KMS-11 (cell line): ENCODE data around the gene PRR19.

Experiments used
- H2AFZ ChIP-seq: fragments of 200-600 bp; sonication (generic); 2 replicates; pipeline ENCODE4 v1.6.1; 2016; ENCODE audit warnings: antibody characterized with exemption, mixed run types, low read depth
- H3K27ac ChIP-seq: fragments of 200-600 bp; sonication (generic); 2 replicates; pipeline ENCODE4 v1.6.1; 2016; ENCODE audit warnings: mild to moderate bottlenecking, mixed run types
- H3K27me3 ChIP-seq: fragments of 200-600 bp; sonication (generic); 2 replicates; pipeline ENCODE4 v1.6.1; 2017; ENCODE audit warnings: mild to moderate bottlenecking, low read depth, mixed run types, moderate library complexity; ENCODE audit not compliant: insufficient read depth
- H3K36me3 ChIP-seq: fragments of 200-600 bp; sonication (generic); 2 replicates; pipeline ENCODE4 v1.6.1; 2017; ENCODE audit warnings: mild to moderate bottlenecking, mixed run types; ENCODE audit not compliant: insufficient read depth
- H3K4me1 ChIP-seq: fragments of 200-600 bp; sonication (generic); 2 replicates; pipeline ENCODE4 v1.6.1; 2016; ENCODE audit warnings: mild to moderate bottlenecking, low read depth, mixed run types; ENCODE audit not compliant: poor library complexity, severe bottlenecking
- H3K4me2 ChIP-seq: fragments of 200-600 bp; sonication (generic); 2 replicates; pipeline ENCODE4 v1.7.0; 2016; ENCODE audit warnings: mild to moderate bottlenecking, mixed run types
- H3K4me3 ChIP-seq: fragments of 200-600 bp; sonication (generic); IDR thresholded peaks from 2 replicates; pipeline ENCODE4 v1.6.1; 2017; ENCODE audit warnings: low read depth, low read length, mixed read lengths; ENCODE audit not compliant: insufficient read depth
- H3K79me2 ChIP-seq: fragments of 200-600 bp; sonication (generic); 2 replicates; pipeline ENCODE4 v1.6.1; 2016; ENCODE audit warnings: low read depth, mixed run types; ENCODE audit not compliant: insufficient read depth
- H3K9ac ChIP-seq: fragments of 200-600 bp; sonication (generic); 2 replicates; pipeline ENCODE4 v1.6.1; 2016; ENCODE audit warnings: mild to moderate bottlenecking, mixed run types
- H4K20me1 ChIP-seq: fragments of 200-600 bp; sonication (generic); 2 replicates; pipeline ENCODE4 v1.6.1; 2016; ENCODE audit warnings: mild to moderate bottlenecking, mixed run types; ENCODE audit not compliant: insufficient read depth
- CTCF ChIP-seq: fragments of 200-600 bp; sonication (generic); conservative IDR thresholded peaks from 2 replicates; pipeline ENCODE4 v1.6.1; 2017; ENCODE audit warnings: low read depth, mild to moderate bottlenecking, antibody characterized with exemption, low read length, moderate library complexity, mixed read lengths

Gene PRR19

GRCh38 chr19:42323852-42324654, 22.1 kb downstream of the PRR19 start:
- Histone ChIP-seq H3K36me3 (no peaks in the 10 kb centered on the region), H3K79me2 (no peaks in the 10 kb centered on the region), H3K27me3 (peaks cover 29% of the 10 kb centered on the region; the same call in 1 of the 2 replicates), H3K9ac (no peak overlapping the region), H3K27ac (no peak overlapping the region), H2AFZ (peak overlapping the region; percentile 93), H4K20me1 (no peaks in the 10 kb centered on the region), H3K4me1 (peaks cover 12% of the 10 kb centered on the region), H3K4me3 (no peak overlapping the region), H3K4me2 (peak overlapping the region; percentile 85; the same call in 1 of the 2 replicates)
- TF ChIP-seq CTCF, result no peak

GRCh38 chr19:42324655-42325307, 22.8 kb downstream of the PRR19 start:
- H3K4me3 ChIP-seq, result no peak overlapping the region
- peak; percentile 94 for TF ChIP-seq CTCF
- H3K36me3 ChIP-seq, result no peaks in the 10 kb centered on the region
- peak overlapping the region; percentile 93 for H2AFZ ChIP-seq
- peak overlapping the region; percentile 85 for H3K4me2 ChIP-seq
- H4K20me1 ChIP-seq, result no peaks in the 10 kb centered on the region
- peaks cover 12% of the 10 kb centered on the region for H3K4me1 ChIP-seq
- H3K79me2 ChIP-seq, result no peaks in the 10 kb centered on the region
- no peak overlapping the region for H3K27ac ChIP-seq
- peaks cover 23% of the 10 kb centered on the region; the same call in 1 of the 2 replicates for H3K27me3 ChIP-seq
- peak overlapping the region; percentile 5; the same call in 1 of the 2 replicates for H3K9ac ChIP-seq

- peak within 1 kb of the TSS; percentile 65 for H3K9ac ChIP-seq
- no peak for TF ChIP-seq CTCF
- H3K27ac ChIP-seq, result peak within 1 kb of the TSS; percentile 12; the same call in 1 of the 2 replicates
- no peaks in the 10 kb centered on the region for H3K36me3 ChIP-seq
- H3K79me2 ChIP-seq, result no peaks in the 10 kb centered on the region
- H3K4me1 ChIP-seq, result peaks cover 12% of the 10 kb centered on the region
- H2AFZ ChIP-seq, result peak within 1 kb of the TSS; percentile 93
- peak within 1 kb of the TSS; percentile 85 for H3K4me2 ChIP-seq
- H4K20me1 ChIP-seq, result no peaks in the 10 kb centered on the region
- H3K27me3 ChIP-seq, result peaks cover 17% of the 10 kb centered on the region; the same call in 1 of the 2 replicates
- H3K4me3 ChIP-seq, result no peak within 1 kb of the TSS
Observed at GRCh38 chr19:42325308-42325895, 23.5 kb downstream of the PRR19 start, which contains the start of gene MEGF8. MEGF8 (plus strand) TSS chr19:42325635; CDS start chr19:42326244, 609 bp downstream.

GRCh38 chr19:42325896-42326771, 24.2 kb downstream of the PRR19 start:
- Histone ChIP-seq H3K27me3 (peaks cover 11% of the 10 kb centered on the region; the same call in 1 of the 2 replicates), H3K4me1 (peaks cover 12% of the 10 kb centered on the region), H4K20me1 (no peaks in the 10 kb centered on the region), H2AFZ (peak overlapping the region; percentile 93), H3K36me3 (no peaks in the 10 kb centered on the region), H3K9ac (peak overlapping the region; percentile 65), H3K4me3 (no peak overlapping the region), H3K27ac (peak overlapping the region; percentile 12; the same call in 1 of the 2 replicates), H3K79me2 (no peaks in the 10 kb centered on the region), H3K4me2 (peak overlapping the region; percentile 72)
- no peak for TF ChIP-seq CTCF
